GM19397 (cell line): Measurements from ENCODE around the gene PCDHB9.
"Not testable (repeated sequence)": the region's sequence is repeated elsewhere in the genome, so short reads cannot be mapped to it uniquely, and the experiment has no call there.

Experiments
- ATAC-seq: cut with Tn5 transposase; IDR thresholded peaks from one replicate; pipeline ENCODE4 v1.9.1; 2021; ENCODE audit warnings: mild to moderate bottlenecking, moderate library complexity; ENCODE audit not compliant: unreplicated experiment

The PCDHB9 gene

DNA sequence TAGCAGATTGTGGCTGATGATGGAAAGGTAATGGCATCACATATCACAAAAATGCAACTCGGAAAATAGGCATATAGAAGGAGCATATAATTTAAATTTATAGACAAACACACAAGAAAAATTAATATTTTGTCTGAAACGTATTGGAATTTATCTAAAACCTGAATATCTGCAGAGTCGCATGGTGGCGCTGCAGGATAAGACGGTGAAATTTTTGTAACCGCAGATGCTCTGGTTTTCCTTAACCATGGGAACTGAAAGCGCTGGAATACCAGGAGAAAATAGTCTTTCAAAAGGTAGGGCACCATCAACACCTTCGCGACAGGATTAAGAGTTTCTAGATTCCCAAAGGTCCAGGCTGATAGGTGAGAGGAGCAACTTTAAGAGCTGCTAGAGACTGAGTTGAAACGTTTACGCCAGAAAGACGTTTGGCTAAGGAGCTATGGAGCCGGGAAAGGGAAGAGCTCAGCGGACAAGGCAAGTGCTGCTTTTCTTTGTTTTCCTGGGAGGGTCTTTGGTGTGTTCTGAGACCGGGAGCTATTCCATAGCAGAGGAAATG, 47.2 kb downstream of the PCDHB9 start:
- ATAC-seq, result no peak

DNA sequence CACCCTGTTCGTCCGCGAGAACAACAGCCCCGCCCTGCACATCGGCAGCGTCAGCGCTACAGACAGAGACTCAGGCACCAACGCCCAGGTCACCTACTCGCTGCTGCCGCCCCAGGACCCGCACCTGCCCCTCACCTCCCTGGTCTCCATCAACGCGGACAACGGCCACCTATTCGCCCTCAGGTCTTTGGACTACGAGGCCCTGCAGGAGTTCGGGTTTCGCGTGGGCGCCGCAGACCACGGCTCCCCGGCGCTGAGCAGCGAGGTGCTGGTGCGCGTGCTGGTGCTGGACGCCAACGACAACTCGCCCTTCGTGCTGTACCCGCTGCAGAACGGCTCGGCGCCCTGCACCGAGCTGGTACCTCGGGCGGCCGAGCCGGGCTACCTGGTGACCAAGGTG, 49.0 kb downstream of the PCDHB9 start:
- ATAC-seq, result not testable (repeated sequence)

DNA sequence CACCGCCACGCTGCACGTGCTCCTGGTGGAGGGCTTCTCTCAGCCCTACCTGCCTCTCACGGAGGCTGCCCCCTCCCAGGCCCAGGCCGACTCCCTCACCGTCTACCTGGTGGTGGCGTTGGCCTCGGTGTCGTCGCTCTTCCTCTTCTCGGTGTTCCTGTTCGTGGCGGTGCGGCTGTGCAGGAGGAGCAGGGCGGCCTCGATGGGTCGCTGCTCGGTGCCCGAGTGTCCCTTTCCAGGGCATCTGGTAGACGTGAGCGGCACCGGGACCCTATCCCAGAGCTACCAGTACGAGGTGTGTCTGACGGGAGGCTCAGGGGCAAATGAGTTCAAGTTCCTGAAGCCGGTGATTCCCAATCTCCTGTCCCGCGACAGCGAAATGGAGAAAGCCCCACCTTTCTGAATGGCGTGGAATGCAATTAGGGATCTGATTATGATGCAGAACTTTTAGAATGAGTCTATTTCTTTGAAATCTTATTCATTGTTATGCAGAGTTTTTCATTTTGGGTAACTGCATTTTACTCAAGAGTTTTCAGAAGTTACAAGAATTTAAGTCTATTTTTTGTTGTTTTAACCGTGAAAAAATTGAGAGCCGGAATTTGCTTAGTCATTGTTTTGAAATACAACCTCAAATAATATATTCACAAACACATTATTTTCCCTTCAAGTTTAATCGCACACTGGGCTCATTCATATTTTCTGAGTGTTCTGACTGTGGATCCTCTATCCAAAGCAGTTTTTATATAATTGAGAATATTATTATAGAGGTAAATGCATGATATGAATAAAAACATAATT, 49.8 kb downstream of the PCDHB9 start:
- ATAC-seq, result no peak
